Bone marrow (tissue), 2 donors: ENCODE results near the gene PGLYRP3.
A peak's percentile ranks its signal among the peaks of the same experiment; 100 is the strongest.
"Not testable (repeated sequence)": the region's sequence is repeated elsewhere in the genome, so short reads cannot be mapped to it uniquely, and the experiment has no call there.

Experiments used
- DNase-seq, 2 donors: peaks; one replicate each; lab custom pipeline; 2025; lab: John Stamatoyannopoulos, UW

The PGLYRP3 gene

GRCh38 chr1:153348511-153349362, 36.0 kb upstream of the PGLYRP3 start, which contains the start of gene PGLYRP4:
Gene PGLYRP4, minus strand, starts transcription at chr1:153348841. Its CDS starts 909 bp downstream, at chr1:153347932.
- no peak for DNase-seq

GRCh38 chr1:153347856-153348255, 35.1 kb upstream of the PGLYRP3 start:
- no peak for DNase-seq

- DNase-seq, result not testable (repeated sequence)
Measured at GRCh38 chr1:153347049-153347448, 34.3 kb upstream of the PGLYRP3 start.

- DNase-seq, result no peak
Measured at GRCh38 chr1:153346077-153346723, 33.4 kb upstream of the PGLYRP3 start.

GRCh38 chr1:153345187-153346076, 32.7 kb upstream of the PGLYRP3 start:
- no peak for DNase-seq

GRCh38 chr1:153344718-153345025, 31.9 kb upstream of the PGLYRP3 start:
- DNase-seq, result peak in 1 of 2 donors; percentile 19

- DNase-seq, result no peak
Measured at GRCh38 chr1:153343811-153344717, 31.3 kb upstream of the PGLYRP3 start.

GRCh38 chr1:153343040-153343681, 30.4 kb upstream of the PGLYRP3 start:
- DNase-seq, result no peak

- DNase-seq, result no peak
Measured at GRCh38 chr1:153342178-153342577, 29.4 kb upstream of the PGLYRP3 start.

GRCh38 chr1:153341431-153341934, 28.7 kb upstream of the PGLYRP3 start:
- DNase-seq, result no peak

- DNase-seq, result no peak
Measured at GRCh38 chr1:153340356-153340755, 27.6 kb upstream of the PGLYRP3 start.

- no peak for DNase-seq
Measured at GRCh38 chr1:153339802-153340201, 27.1 kb upstream of the PGLYRP3 start.

GRCh38 chr1:153337980-153338853, 25.5 kb upstream of the PGLYRP3 start:
- no peak for DNase-seq

GRCh38 chr1:153336650-153337049, 23.9 kb upstream of the PGLYRP3 start:
- no peak for DNase-seq

- DNase-seq, result no peak
Measured at GRCh38 chr1:153333902-153334301, 21.1 kb upstream of the PGLYRP3 start.

- no peak for DNase-seq
Measured at GRCh38 chr1:153324912-153325311, 12.2 kb upstream of the PGLYRP3 start.

- DNase-seq, result no peak
Measured at GRCh38 chr1:153322568-153322967, 9.8 kb upstream of the PGLYRP3 start.

- DNase-seq, result not testable (repeated sequence)
Measured at GRCh38 chr1:153318145-153318544, 5.4 kb upstream of the PGLYRP3 start.

GRCh38 chr1:153316013-153316412, 3.3 kb upstream of the PGLYRP3 start:
- not testable (repeated sequence) for DNase-seq

GRCh38 chr1:153314388-153314787, 1.6 kb upstream of the PGLYRP3 start:
- DNase-seq, result not testable (repeated sequence)
